Astrocyte (in vitro differentiated cells and primary cell): Measurements from ENCODE around the gene TAF1B. TPM values are rescaled to one million over a fixed set of nuclear protein-coding genes. Genes with fewer than 3 reads are reported as not detected.

Experiments used
- DNase-seq: peaks from one replicate; pipeline ENCODE4 v3.0.0-alpha.2; 2010; ENCODE audit warnings: low read depth
- FAIRE-seq: peaks from 2 replicates; lab custom pipeline; 2011; peaks lifted over from hg19 to GRCh38; lab: Jason Lieb, UNC
- H2AFZ ChIP-seq: 2 replicates; pipeline ENCODE4 v1.6.0; 2012; ENCODE audit warnings: low read depth, low read length, inconsistent platforms
- H3K27ac ChIP-seq: 2 replicates; pipeline ENCODE4 v1.5.1; 2011; ENCODE audit warnings: low read depth, low read length, inconsistent platforms
- H3K27me3 ChIP-seq: 2 replicates; pipeline ENCODE4 v1.6.0; 2011; ENCODE audit warnings: low read length, inconsistent platforms; ENCODE audit not compliant: insufficient read depth
- H3K36me3 ChIP-seq: 2 replicates; pipeline ENCODE4 v1.5.1; 2011; ENCODE audit warnings: low read length, inconsistent platforms; ENCODE audit not compliant: insufficient read depth
- H3K4me1 ChIP-seq: 2 replicates; pipeline ENCODE4 v1.5.1; 2011; ENCODE audit warnings: low read length, inconsistent platforms; ENCODE audit not compliant: insufficient read depth
- H3K4me2 ChIP-seq: 2 replicates; pipeline ENCODE4 v1.6.0; 2012; ENCODE audit warnings: low read length, inconsistent platforms
- H3K4me3 ChIP-seq: 2 replicates; pipeline ENCODE4 v1.5.1; 2011; ENCODE audit warnings: low read depth, mild to moderate bottlenecking, low read length, inconsistent platforms; ENCODE audit not compliant: insufficient read depth
- H3K79me2 ChIP-seq: 2 replicates; pipeline ENCODE4 v1.6.0; 2012; ENCODE audit warnings: mild to moderate bottlenecking, low read length, inconsistent platforms; ENCODE audit not compliant: insufficient read depth
- H3K9ac ChIP-seq: 2 replicates; pipeline ENCODE4 v1.6.0; 2012; ENCODE audit warnings: mild to moderate bottlenecking, low read length, inconsistent platforms
- H3K9me3 ChIP-seq: 2 replicates; pipeline ENCODE4 v1.5.1; 2012; ENCODE audit warnings: low read depth, mild to moderate bottlenecking, low read length, inconsistent platforms; ENCODE audit not compliant: insufficient read depth
- H4K20me1 ChIP-seq: 2 replicates; pipeline ENCODE4 v1.6.0; 2012; ENCODE audit warnings: low read length, inconsistent platforms; ENCODE audit not compliant: insufficient read depth
- H3K27ac Mint-ChIP-seq: one replicate; pipeline ENCODE4 v1.8.0; 2021; ENCODE audit warnings: mild to moderate bottlenecking, mixed read lengths; ENCODE audit not compliant: unreplicated experiment
- H3K27me3 Mint-ChIP-seq: one replicate; pipeline ENCODE4 v1.8.0; 2021; ENCODE audit warnings: low read depth, mixed read lengths; ENCODE audit not compliant: unreplicated experiment
- H3K36me3 Mint-ChIP-seq: one replicate; pipeline ENCODE4 v1.8.0; 2021; ENCODE audit warnings: low read depth, mixed read lengths; ENCODE audit not compliant: unreplicated experiment
- H3K4me1 Mint-ChIP-seq: one replicate; pipeline ENCODE4 v1.8.0; 2021; ENCODE audit warnings: low read depth, mixed read lengths; ENCODE audit not compliant: unreplicated experiment
- H3K4me3 Mint-ChIP-seq: one replicate; pipeline ENCODE4 v1.8.0; 2021; ENCODE audit warnings: mild to moderate bottlenecking, moderate library complexity, mixed read lengths; ENCODE audit not compliant: unreplicated experiment
- H3K9me3 Mint-ChIP-seq: one replicate; pipeline ENCODE4 v1.8.0; 2021; ENCODE audit warnings: mild to moderate bottlenecking, mixed read lengths; ENCODE audit not compliant: unreplicated experiment
- EZH2 ChIP-seq: IDR thresholded peaks from 2 replicates; pipeline ENCODE4 v1.6.1; 2012; ENCODE audit warnings: mild to moderate bottlenecking, low read length, inconsistent platforms; ENCODE audit not compliant: insufficient read depth
- total RNA-seq: library from RNA; stranded (reverse); gene quantifications from 2 replicates; pipeline ENCODE4 v1.2.1, GENCODE V29; 2021
- TF ChIP-seq, protein P1 (sequence below): IDR thresholded peaks from 2 replicates; pipeline ENCODE4 v1.5.1; 2011; ENCODE audit warnings: low read depth, mild to moderate bottlenecking, inconsistent platforms, low read length, moderate library complexity; ENCODE audit not compliant: insufficient read depth

The TAF1B gene
- total RNA-seq, 1 donor from 2014 or later, result 14.5 TPM

DNA sequence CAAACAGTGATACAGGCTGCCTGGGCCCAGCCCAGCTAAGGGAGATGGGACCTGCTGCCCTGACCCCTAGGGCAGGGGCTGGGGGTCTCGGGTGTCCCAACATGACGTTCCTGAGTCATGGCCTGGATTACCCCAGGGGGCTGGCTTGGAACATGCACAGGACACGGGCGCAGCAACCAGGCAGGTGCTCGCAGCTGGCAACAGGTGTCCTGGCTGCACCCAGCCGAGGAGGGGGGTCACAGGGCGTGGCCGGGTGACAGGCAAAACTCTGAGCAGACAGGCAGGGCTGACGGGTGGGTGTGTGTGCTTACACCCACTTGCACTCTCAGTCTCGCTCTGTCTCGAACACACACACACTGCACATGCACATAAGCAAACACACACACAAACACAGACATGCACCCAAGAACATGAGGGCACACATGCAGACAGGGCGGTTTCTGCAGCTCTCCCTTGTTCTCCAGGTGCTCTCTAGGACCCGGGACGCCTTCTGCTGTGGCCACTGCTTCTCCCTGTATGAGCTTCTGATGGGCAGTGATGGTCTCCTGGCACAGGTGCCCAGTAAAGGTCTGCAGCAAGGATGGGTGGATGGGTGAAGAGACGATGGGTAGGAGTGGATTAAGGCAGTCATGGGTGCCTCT is 33.7 kb upstream of the TAF1B start:
- H3K27me3 Mint-ChIP-seq, result peaks cover 30% of the 10 kb centered on the region

DNA sequence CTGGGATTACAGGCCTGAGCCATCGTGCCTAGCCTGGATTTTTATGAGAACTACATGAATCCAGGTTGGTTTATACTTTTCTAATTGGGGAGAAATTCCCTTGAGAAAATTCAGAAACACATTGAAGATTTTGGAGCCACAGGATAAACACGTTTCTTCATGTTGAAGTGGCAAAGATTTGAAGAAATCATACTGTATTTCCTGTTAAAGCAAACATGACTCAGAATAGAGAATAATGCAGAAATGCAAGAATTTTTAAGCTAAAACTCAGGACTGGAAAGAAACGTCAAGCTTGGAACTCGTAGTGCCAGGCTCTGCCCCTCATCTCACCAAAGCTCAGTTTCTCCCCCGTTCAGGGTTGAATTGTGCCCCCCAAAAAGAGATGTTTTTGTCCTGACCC is 32.1 kb upstream of the TAF1B start:
- H3K4me3 Mint-ChIP-seq, result no peak overlapping the region
- peaks cover 4% of the 10 kb centered on the region for H3K9me3 Mint-ChIP-seq
- Histone ChIP-seq H3K4me3 (no peak overlapping the region), H3K27me3 (no peaks in the 10 kb centered on the region), H3K4me1 (peaks cover 6% of the 10 kb centered on the region), H3K9ac (no peak overlapping the region), H3K36me3 (no peaks in the 10 kb centered on the region), H3K9me3 (no peaks in the 10 kb centered on the region), H3K27ac (no peak overlapping the region), H4K20me1 (no peaks in the 10 kb centered on the region), H3K4me2 (no peak overlapping the region), H3K79me2 (no peaks in the 10 kb centered on the region), H2AFZ (no peak overlapping the region)
- H3K36me3 Mint-ChIP-seq, result peaks cover 2% of the 10 kb centered on the region
- DNase-seq, result no peak
- peaks cover 26% of the 10 kb centered on the region for H3K27me3 Mint-ChIP-seq
- H3K27ac Mint-ChIP-seq, result no peak overlapping the region
- FAIRE-seq, result no peak
- TF ChIP-seq, protein P1, sequence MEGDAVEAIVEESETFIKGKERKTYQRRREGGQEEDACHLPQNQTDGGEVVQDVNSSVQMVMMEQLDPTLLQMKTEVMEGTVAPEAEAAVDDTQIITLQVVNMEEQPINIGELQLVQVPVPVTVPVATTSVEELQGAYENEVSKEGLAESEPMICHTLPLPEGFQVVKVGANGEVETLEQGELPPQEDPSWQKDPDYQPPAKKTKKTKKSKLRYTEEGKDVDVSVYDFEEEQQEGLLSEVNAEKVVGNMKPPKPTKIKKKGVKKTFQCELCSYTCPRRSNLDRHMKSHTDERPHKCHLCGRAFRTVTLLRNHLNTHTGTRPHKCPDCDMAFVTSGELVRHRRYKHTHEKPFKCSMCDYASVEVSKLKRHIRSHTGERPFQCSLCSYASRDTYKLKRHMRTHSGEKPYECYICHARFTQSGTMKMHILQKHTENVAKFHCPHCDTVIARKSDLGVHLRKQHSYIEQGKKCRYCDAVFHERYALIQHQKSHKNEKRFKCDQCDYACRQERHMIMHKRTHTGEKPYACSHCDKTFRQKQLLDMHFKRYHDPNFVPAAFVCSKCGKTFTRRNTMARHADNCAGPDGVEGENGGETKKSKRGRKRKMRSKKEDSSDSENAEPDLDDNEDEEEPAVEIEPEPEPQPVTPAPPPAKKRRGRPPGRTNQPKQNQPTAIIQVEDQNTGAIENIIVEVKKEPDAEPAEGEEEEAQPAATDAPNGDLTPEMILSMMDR, result no peak
- TF ChIP-seq EZH2, result no peak
- peaks cover 9% of the 10 kb centered on the region for H3K4me1 Mint-ChIP-seq

More for the DNA sequence above, 33.7 kb upstream of the TAF1B start:
- Histone ChIP-seq H3K9ac (no peak overlapping the region), H2AFZ (no peak overlapping the region), H3K9me3 (no peaks in the 10 kb centered on the region), H3K4me3 (no peak overlapping the region), H3K27me3 (no peaks in the 10 kb centered on the region), H3K4me1 (peaks cover 6% of the 10 kb centered on the region), H3K36me3 (no peaks in the 10 kb centered on the region), H3K4me2 (no peak overlapping the region), H3K79me2 (no peaks in the 10 kb centered on the region), H3K27ac (no peak overlapping the region), H4K20me1 (no peaks in the 10 kb centered on the region)
- Mint-ChIP-seq H3K27ac (peak overlapping the region; percentile 41), H3K4me1 (peaks cover 5% of the 10 kb centered on the region), H3K9me3 (peaks cover 5% of the 10 kb centered on the region), H3K4me3 (no peak overlapping the region), H3K36me3 (peaks cover 2% of the 10 kb centered on the region)
- DNase-seq (no peak), FAIRE-seq (no peak)
- TF ChIP-seq, protein P1, result no peak
